ENCODE data around the gene MYH6.

DNA sequence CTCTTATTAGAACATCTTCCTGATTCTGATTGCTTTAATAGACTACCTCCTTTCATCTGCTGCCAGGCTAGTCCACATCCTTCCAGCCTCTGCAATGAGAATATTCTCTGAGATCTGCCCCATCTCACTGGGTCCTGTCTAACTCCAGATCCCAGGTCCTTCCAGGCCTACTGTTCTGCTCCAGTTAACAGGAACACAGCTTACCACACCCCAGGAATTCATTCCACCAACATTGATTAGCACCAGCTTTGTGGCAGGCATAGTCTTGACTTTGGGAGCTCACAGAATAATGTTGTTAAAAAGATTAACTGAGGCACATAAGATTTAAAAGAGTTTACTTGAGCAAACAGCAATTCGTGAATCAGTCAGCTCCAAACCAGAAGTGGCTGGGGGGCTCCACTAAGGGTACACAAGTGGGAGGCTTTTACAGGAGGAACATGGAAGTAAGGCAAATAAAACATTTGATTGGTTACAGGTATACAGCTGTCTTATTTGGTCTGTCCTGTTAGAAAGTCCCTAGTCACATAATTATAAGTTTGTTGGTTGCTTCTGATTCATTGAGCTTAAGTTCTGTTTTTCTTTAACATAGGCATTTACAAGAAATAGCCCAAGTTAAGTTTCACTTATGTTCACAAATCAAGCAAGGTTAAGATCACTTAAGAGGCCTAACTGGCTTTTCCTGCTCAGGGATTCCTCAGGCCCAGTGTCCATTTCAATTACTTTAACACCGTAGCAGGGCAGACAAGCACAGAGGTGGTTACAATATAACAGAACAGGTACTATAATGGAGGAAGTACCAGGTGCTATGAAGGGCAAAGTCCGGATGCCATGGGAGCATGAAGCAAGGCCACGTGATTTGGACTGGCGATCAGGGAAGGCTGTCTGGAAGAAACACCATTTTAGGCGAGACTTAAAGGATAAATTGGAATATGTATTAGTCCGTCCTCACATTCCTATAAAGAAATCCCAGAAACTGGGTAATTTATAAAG is 39.6 kb upstream of the MYH6 start:
- TF ChIP-seq POLR2A (IDR thresholded peaks at IDR 0.05) (no peak), CTCF (IDR thresholded peaks at IDR 0.05) (no peak)

All from body of pancreas (tissue), 4 donors.